C4-2B (cell line): Measurements from ENCODE around the gene STAT5B.
"Not testable (repeated sequence)": the region's sequence is repeated elsewhere in the genome, so short reads cannot be mapped to it uniquely, and the experiment has no call there.

Experiments used
- H3K27ac ChIP-seq: fragments of 450-650 bp; 2 replicates; pipeline ENCODE4 v1.5.1; 2017
- CTCF ChIP-seq: fragments of 450-650 bp; conservative IDR thresholded peaks from 2 replicates; pipeline ENCODE4 v1.5.1; 2017; ENCODE audit warnings: mild to moderate bottlenecking
- ZFX ChIP-seq: fragments of 450-650 bp; IDR thresholded peaks from 2 replicates; pipeline ENCODE4 v1.6.1; 2017

The STAT5B gene

GRCh38 chr17:42191275-42191608 lies 84.9 kb downstream of the STAT5B start:
- no peak overlapping the region for H3K27ac ChIP-seq
- TF ChIP-seq CTCF (no peak), ZFX (no peak)

- H3K27ac ChIP-seq, result no peak overlapping the region
- TF ChIP-seq ZFX, result no peak
- TF ChIP-seq CTCF, result no peak
Observed at GRCh38 chr17:42190491-42191274, 85.5 kb downstream of the STAT5B start.

- no peak overlapping the region for H3K27ac ChIP-seq
- TF ChIP-seq ZFX (no peak), CTCF (no peak)
Observed at GRCh38 chr17:42189651-42189965, 86.6 kb downstream of the STAT5B start.

- no peak overlapping the region for H3K27ac ChIP-seq
- TF ChIP-seq ZFX (no peak), CTCF (no peak)
Observed at GRCh38 chr17:42188749-42189650, 87.2 kb downstream of the STAT5B start.

- no peak overlapping the region for H3K27ac ChIP-seq
- no peak for TF ChIP-seq ZFX
- TF ChIP-seq CTCF, result no peak
Observed at GRCh38 chr17:42187833-42188232, 88.4 kb downstream of the STAT5B start.

- H3K27ac ChIP-seq, result not testable (repeated sequence)
Observed at GRCh38 chr17:42186191-42186590, 90.0 kb downstream of the STAT5B start.

- no peak overlapping the region for H3K27ac ChIP-seq
- TF ChIP-seq CTCF, result no peak
- TF ChIP-seq ZFX, result no peak
Observed at GRCh38 chr17:42185621-42185930, 90.6 kb downstream of the STAT5B start.
